ENCODE measurements around the gene FAM163B.
"Not testable (repeated sequence)": the region's sequence is repeated elsewhere in the genome, so short reads cannot be mapped to it uniquely, and the experiment has no call there.

FAM163B gene

GRCh38 chr9:133639613-133640012 is 30.4 kb upstream of the FAM163B start:
- DNase-seq (ENCODE audit: low spot score) = no peak

- no peak for DNase-seq (ENCODE audit: low spot score)
Observed at GRCh38 chr9:133638711-133639110, 29.5 kb upstream of the FAM163B start.

GRCh38 chr9:133638076-133638475 is 28.9 kb upstream of the FAM163B start:
- DNase-seq (ENCODE audit: low spot score) = no peak

- no peak for DNase-seq (ENCODE audit: low spot score)
Observed at GRCh38 chr9:133637451-133638055, 28.4 kb upstream of the FAM163B start.

GRCh38 chr9:133636902-133637301 is 27.7 kb upstream of the FAM163B start:
- DNase-seq (ENCODE audit: low spot score) = no peak

- DNase-seq (ENCODE audit: low spot score) = no peak
Observed at GRCh38 chr9:133635533-133636531, 26.6 kb upstream of the FAM163B start, which contains the start of gene DBH. DBH (plus strand) TSS chr9:133636363; CDS start chr9:133636372, 9 bp downstream.

- DNase-seq (ENCODE audit: low spot score) = no peak
Observed at GRCh38 chr9:133635098-133635497, 25.9 kb upstream of the FAM163B start.

- no peak for DNase-seq (ENCODE audit: low spot score)
Observed at GRCh38 chr9:133634081-133634691, 25.0 kb upstream of the FAM163B start.

- DNase-seq (ENCODE audit: low spot score) = no peak
Observed at GRCh38 chr9:133633681-133634080, 24.5 kb upstream of the FAM163B start.

GRCh38 chr9:133632806-133633680 is 23.9 kb upstream of the FAM163B start:
- no peak for DNase-seq (ENCODE audit: low spot score)

GRCh38 chr9:133631111-133631510 is 21.9 kb upstream of the FAM163B start:
- no peak for DNase-seq (ENCODE audit: low spot score)

- DNase-seq (ENCODE audit: low spot score) = no peak
Observed at GRCh38 chr9:133629221-133630110, 20.3 kb upstream of the FAM163B start.

- no peak for DNase-seq (ENCODE audit: low spot score)
Observed at GRCh38 chr9:133628766-133629165, 19.6 kb upstream of the FAM163B start.

GRCh38 chr9:133627341-133627740 is 18.2 kb upstream of the FAM163B start:
- DNase-seq (ENCODE audit: low spot score) = no peak

GRCh38 chr9:133626008-133626407 is 16.8 kb upstream of the FAM163B start:
- not testable (repeated sequence) for DNase-seq (ENCODE audit: low spot score)

GRCh38 chr9:133622555-133622954 is 13.4 kb upstream of the FAM163B start:
- DNase-seq (ENCODE audit: low spot score) = no peak

- DNase-seq (ENCODE audit: low spot score) = no peak
Observed at GRCh38 chr9:133621725-133622267, 12.6 kb upstream of the FAM163B start.

GRCh38 chr9:133619791-133620190 is 10.6 kb upstream of the FAM163B start:
- peak; percentile 31 for DNase-seq (ENCODE audit: low spot score)

- DNase-seq (ENCODE audit: low spot score) = no peak
Observed at GRCh38 chr9:133618726-133619125, 9.5 kb upstream of the FAM163B start.

GRCh38 chr9:133616643-133617405 is 7.6 kb upstream of the FAM163B start:
- no peak for DNase-seq (ENCODE audit: low spot score)

Measured in germinal center (tissue), 1 donor.